LHCN-M2 (cell line): ENCODE data around the gene CSF1R. TPM values are rescaled to one million over a fixed set of nuclear protein-coding genes. Genes with fewer than 3 reads are reported as not detected.

Source experiments
- DNase-seq: peaks from one replicate; pipeline ENCODE4 v3.0.0-alpha.2; 2012; ENCODE audit warnings: low read depth
- total RNA-seq: library from RNA; depleted of rRNA; stranded (reverse); fragments of >200 nt; gene quantifications from 2 replicates; pipeline ENCODE4 v1.2.3, GENCODE V29; 2014; rRNA removed

CSF1R gene
- total RNA-seq, 1 experiment from 2014 or later = 0.40 TPM

GRCh38 chr5:150026682-150027172 lies 59.6 kb downstream of the CSF1R start:
- DNase-seq = no peak

GRCh38 chr5:150024346-150024984 lies 61.9 kb downstream of the CSF1R start:
- DNase-seq = peak; percentile 23

GRCh38 chr5:150023136-150023535 lies 63.2 kb downstream of the CSF1R start:
- DNase-seq = no peak

- DNase-seq = no peak
Measured at GRCh38 chr5:150022681-150023080, 63.7 kb downstream of the CSF1R start.

GRCh38 chr5:150022158-150022531 lies 64.2 kb downstream of the CSF1R start:
- DNase-seq = peak; percentile 97

- peak; percentile 84 for DNase-seq
Measured at GRCh38 chr5:150021491-150022157, 64.7 kb downstream of the CSF1R start.

GRCh38 chr5:150020249-150020648 lies 66.1 kb downstream of the CSF1R start:
- no peak for DNase-seq

GRCh38 chr5:150017226-150018005 lies 68.9 kb downstream of the CSF1R start:
- DNase-seq = peak; percentile 63

GRCh38 chr5:150016537-150016936 lies 69.8 kb downstream of the CSF1R start:
- DNase-seq = no peak

GRCh38 chr5:150015415-150015814 lies 70.9 kb downstream of the CSF1R start:
- no peak for DNase-seq

- DNase-seq = no peak
Measured at GRCh38 chr5:150014456-150014855, 71.9 kb downstream of the CSF1R start.

- DNase-seq = no peak
Measured at GRCh38 chr5:150013931-150014330, 72.4 kb downstream of the CSF1R start.

GRCh38 chr5:150009671-150010387 lies 76.5 kb downstream of the CSF1R start:
- no peak for DNase-seq

GRCh38 chr5:150007050-150007449 lies 79.3 kb downstream of the CSF1R start:
- no peak for DNase-seq

- no peak for DNase-seq
Measured at GRCh38 chr5:150006318-150006717, 80.0 kb downstream of the CSF1R start.

Other genes with a start within 250 kb of the CSF1R start
- gene PDE6A, start 141.8 kb downstream of the CSF1R start, total RNA-seq = 0.58 and 1.1 TPM in 2 replicates
- gene SLC26A2, start 125.8 kb downstream of the CSF1R start, total RNA-seq = 36.2 and 36.3 TPM in 2 replicates
- gene TIGD6, start 85.9 kb downstream of the CSF1R start, total RNA-seq = 5.6 and 6.9 TPM in 2 replicates
- 49.6 and 57.9 TPM in 2 replicates for gene HMGXB3, start 85.8 kb downstream of the CSF1R start, total RNA-seq
- gene PDGFRB, start 69.3 kb upstream of the CSF1R start, total RNA-seq = 7.9 and 8.7 TPM in 2 replicates
- gene CDX1, start 80.2 kb upstream of the CSF1R start, total RNA-seq = not detected in 2 replicates
- not detected in 2 replicates for gene SLC6A7, start 103.5 kb upstream of the CSF1R start, total RNA-seq
- 0.13 and 2.1 TPM in 2 replicates for gene CAMK2A, start 203.2 kb upstream of the CSF1R start, total RNA-seq
- gene ARSI, start 216.4 kb upstream of the CSF1R start, total RNA-seq = 6.2 and 11.0 TPM in 2 replicates